K562 (cell line): ENCODE data around the gene EMC10. TPM values are rescaled to one million over a fixed set of nuclear protein-coding genes. Genes with fewer than 3 reads are reported as not detected.

Experiments used
- ATAC-seq: fragments of 200-7000 bp; cut with Tn5 transposase; 3 replicates; pipeline ENCODE4 v1.9.1; 2020; ENCODE audit warnings: moderate library complexity
- BruUV-seq: library from RNA; stranded (reverse); fragments of 400-500 nt; replicated peaks from 2 replicates; lab custom pipeline; 2021; lab: Mats Ljungman, UMichigan
- CTCF ChIA-PET: fragments of 300-600 bp; formaldehyde crosslinking; extraction: SDS; loops from one replicate; lab custom pipeline; 2021; ENCODE audit warnings: low intra/inter-chr PET ratio; lab: Yijun Ruan, JAX
- POLR2A ChIA-PET: fragments of 300-600, 350-650 bp; sonication (Branson Sonifier 250); formaldehyde crosslinking; extraction: SDS; loops from one replicate; lab custom pipeline; 2021; ENCODE audit warnings: antibody characterized with exemption, inconsistent platforms; lab: Yijun Ruan, JAX
- DNase-seq, 4 experiments: peaks; one replicate each; pipeline versions ENCODE4 v3.0.0 to v3.0.0-alpha.2; 2011 to 2018; ENCODE audit warnings: low spot score in 3 of 4, mixed read lengths in 3 of 4; ENCODE audit errors: extremely low read depth in 1 of 4
- FAIRE-seq: peaks from 2 replicates; lab custom pipeline; 2011; peaks lifted over from hg19 to GRCh38; lab: Jason Lieb, UNC
- H2AFZ ChIP-seq: 2 replicates; pipeline ENCODE4 v1.6.0; 2011; ENCODE audit warnings: low read depth, low read length, control low read depth, inconsistent platforms
- H3K27ac ChIP-seq: fragments of 200-600 bp; 3 replicates; pipeline ENCODE4 v1.8.0; 2011; ENCODE audit warnings: low read depth, mild to moderate bottlenecking, control low read depth, inconsistent platforms, low read length, moderate library complexity, mixed read lengths; ENCODE audit errors: extremely low read depth
- H3K27me3 ChIP-seq, 2 experiments: fragments of 300-600 bp in 1 of 2; 2 replicates in 1 of 2; 3 replicates in 1 of 2; pipeline versions ENCODE4 v1.6.0 to v1.8.0; 2011; ENCODE audit warnings: inconsistent platforms in 2 of 2, low read length in 2 of 2, mild to moderate bottlenecking in 1 of 2, mixed read lengths in 1 of 2, moderate library complexity in 1 of 2; ENCODE audit not compliant: control insufficient read depth in 2 of 2, insufficient read depth in 2 of 2
- H3K36me3 ChIP-seq: fragments of 300-600 bp; 3 replicates; pipeline ENCODE4 v1.8.0; 2011; ENCODE audit warnings: mild to moderate bottlenecking, low read length, inconsistent platforms; ENCODE audit not compliant: control insufficient read depth, insufficient read depth
- H3K4me1 ChIP-seq, 2 experiments: fragments of 200-600 bp in 1 of 2; replicated peaks in 1 of 2; 2 replicates in 1 of 2; 3 replicates in 1 of 2; pipeline versions ENCODE4 v1.5.1 to v1.8.0; 2011; ENCODE audit warnings: inconsistent platforms in 2 of 2, low read length in 2 of 2, mild to moderate bottlenecking in 1 of 2, mixed read lengths in 1 of 2, moderate library complexity in 1 of 2; ENCODE audit not compliant: control insufficient read depth in 2 of 2, insufficient read depth in 2 of 2
- H3K4me2 ChIP-seq: 2 replicates; pipeline ENCODE4 v1.6.1; 2011; ENCODE audit warnings: low read length, control low read depth, inconsistent platforms, mixed read lengths; ENCODE audit not compliant: insufficient read depth
- H3K4me3 ChIP-seq: fragments of 200-600 bp; sonication (generic), shearing (Covaris generic); 2 replicates; pipeline ENCODE4 v1.5.1; 2016; ENCODE audit warnings: control low read depth, inconsistent platforms
- H3K79me2 ChIP-seq: fragments of 200-600 bp; 3 replicates; pipeline ENCODE4 v1.8.0; 2011; ENCODE audit warnings: low read length, inconsistent platforms; ENCODE audit not compliant: control insufficient read depth, insufficient read depth
- H3K9ac ChIP-seq, 2 experiments: 2 replicates each; pipeline versions ENCODE4 v1.6.0 to v1.6.1; 2011; ENCODE audit warnings: low read depth in 2 of 2, low read length in 2 of 2, control low read depth in 1 of 2, inconsistent platforms in 1 of 2, mild to moderate bottlenecking in 1 of 2, mixed read lengths in 1 of 2; ENCODE audit not compliant: insufficient read depth in 1 of 2
- H3K9me1 ChIP-seq: one replicate; pipeline ENCODE4 v1.6.0; 2011; ENCODE audit warnings: inconsistent platforms, mild to moderate bottlenecking, low read length, moderate library complexity; ENCODE audit not compliant: control insufficient read depth, insufficient read depth
- H3K9me3 ChIP-seq: replicated peaks from 2 replicates; pipeline ENCODE4 v1.5.1; 2011; ENCODE audit warnings: low read depth, low read length, inconsistent platforms; ENCODE audit not compliant: control insufficient read depth, insufficient read depth
- H4K20me1 ChIP-seq: replicated peaks from 2 replicates; pipeline ENCODE4 v1.6.1; 2011; ENCODE audit warnings: low read length, inconsistent platforms, mixed read lengths; ENCODE audit not compliant: control insufficient read depth, insufficient read depth
- ATF7 ChIP-seq: fragments of 450-650 bp; IDR thresholded peaks from 2 replicates; pipeline ENCODE4 v1.7.1; 2014; ENCODE audit warnings: mild to moderate bottlenecking, moderate library complexity
- CSDE1 ChIP-seq, 2 experiments: fragments of 450-650 bp; IDR thresholded peaks; 2 replicates each; pipeline ENCODE4 v1.6.1; 2016; ENCODE audit warnings: mild to moderate bottlenecking in 1 of 2
- HDAC1 ChIP-seq, 2 experiments: fragments of 450-650 bp; IDR thresholded peaks; 2 replicates each; pipeline ENCODE4 v1.6.1; 2016 to 2017; ENCODE audit warnings: inconsistent platforms in 1 of 2, mild to moderate bottlenecking in 1 of 2, moderate library complexity in 1 of 2
- KDM1A ChIP-seq, 2 experiments: fragments of 450-650 bp; IDR thresholded peaks; 2 replicates each; pipeline ENCODE4 v1.6.1; 2016; ENCODE audit warnings: mild to moderate bottlenecking in 2 of 2
- RFX1 ChIP-seq: fragments of 450-650 bp; IDR thresholded peaks from 2 replicates; pipeline ENCODE4 v1.6.1; 2016; ENCODE audit warnings: mild to moderate bottlenecking, moderate library complexity
- SP2 ChIP-seq: IDR thresholded peaks from 2 replicates; pipeline ENCODE4 v1.6.1; 2011; ENCODE audit warnings: mild to moderate bottlenecking, low read depth, low read length, moderate library complexity; ENCODE audit not compliant: poor library complexity, severe bottlenecking; ENCODE audit errors: extremely low read depth
- SPI1 ChIP-seq: IDR thresholded peaks from 2 replicates; pipeline ENCODE4 v1.6.1; 2011; ENCODE audit warnings: low read depth, low read length, control low read depth, borderline replicate concordance
- ZBTB7A ChIP-seq: IDR thresholded peaks from 2 replicates; pipeline ENCODE4 v1.6.1; 2011; ENCODE audit warnings: low read depth, mild to moderate bottlenecking, low read length, moderate library complexity, borderline replicate concordance; ENCODE audit not compliant: control insufficient read depth
- WGBS: fragments of 100-300 bp; shearing (Covaris generic); methylation state at CpG from one replicate; pipeline ENCODE4 v1.1.6; 2016; ENCODE audit warnings: low coverage, mixed read lengths; ENCODE audit not compliant: insufficient coverage; ENCODE audit errors: missing lambda C conversion rate; 5-methylcytosine and 5-hydroxymethylcytosine counted together
- in situ Hi-C: fragments of 300-500 bp; cut with MboI; formaldehyde crosslinking; loops from 4 replicates; pipeline ENCODE4 v1.15.0; 2018; ENCODE audit warnings: inconsistent platforms, mixed read lengths
- intact Hi-C: fragments of 100-400 bp; cut with micrococcal nuclease; formaldehyde crosslinking; loops from 2 replicates; pipeline ENCODE4 v1.14.2; 2022
- polyA plus RNA-seq, 8 experiments: library from polyadenylated mRNA; depleted of rRNA in 4 of 8; stranded (reverse) in 5 of 8; unstranded in 3 of 8; fragments of >200 nt; fragmentation: Nextera tagmentation in 2 of 8; fragmentation: Illumina TruSeq in 1 of 8; extraction: Ambion mirVana in 2 of 8; extraction: Trizol in 1 of 8; gene quantifications; 2 replicates each; pipeline versions ENCODE4 v1.2.1 to v1.2.3, GENCODE V29; 2011 to 2014; ENCODE audit warnings: inconsistent platforms in 1 of 8, missing spikeins in 1 of 8
- total RNA-seq, 7 experiments: library from RNA; depleted of rRNA in 6 of 7; stranded (reverse); fragments of >200 nt in 6 of 7; fragmentation: Illumina TruSeq in 2 of 7; extraction: Trizol in 2 of 7; gene quantifications; 2 replicates each; pipeline versions ENCODE4 v1.2.1 to v1.2.3, GENCODE V29; 2011 to 2021; ENCODE audit warnings: low replicate concordance in 1 of 7
- TF ChIP-seq, protein P1 (sequence below): IDR thresholded peaks from 2 replicates; pipeline ENCODE4 v1.6.1; 2014; ENCODE audit warnings: antibody characterized with exemption

The EMC10 gene
- total and polyA plus RNA-seq, 9 of the 15 experiments (the other 6 are each of a cell fraction or from before 2014, with no cell fraction given), result 1.4 to 46.0 (median 13.1) TPM

DNA sequence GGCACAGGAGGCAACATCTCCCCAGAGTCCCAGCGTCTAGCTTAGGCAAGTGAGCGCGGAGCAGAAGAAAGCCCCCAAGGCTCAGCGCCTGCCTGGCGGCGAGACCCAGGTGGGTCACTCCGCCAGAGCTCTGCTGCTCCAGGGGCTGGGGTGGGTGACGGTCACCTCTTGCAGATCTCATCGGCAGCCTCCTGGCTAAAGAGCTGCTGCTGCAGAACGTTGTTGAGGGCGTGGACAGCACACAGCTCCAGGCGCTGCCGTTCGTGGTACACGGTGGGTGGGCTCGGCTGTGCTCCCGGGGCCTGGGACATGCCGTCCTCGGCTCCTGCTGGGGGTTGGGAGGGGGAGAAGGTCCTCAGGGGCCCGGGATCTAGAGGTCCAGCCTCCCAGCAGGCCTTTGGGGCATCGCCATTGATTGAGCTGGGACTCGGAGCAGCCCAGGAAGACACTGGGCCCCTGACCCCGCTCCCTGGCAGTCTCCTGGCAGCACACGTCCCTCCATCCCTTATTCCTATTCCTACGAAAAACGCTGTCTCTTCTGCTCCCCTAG is 33.9 kb downstream of the EMC10 start:
- H3K4me3 ChIP-seq, result peak overlapping the region; percentile 55; the same call in 1 of the 2 replicates
- ATAC-seq, result no peak
- H3K36me3 ChIP-seq, result no peaks in the 10 kb centered on the region
- no peaks in the 10 kb centered on the region for H3K9me3 ChIP-seq
- TF ChIP-seq ZBTB7A (peak; percentile 23; the same call in 1 of the 2 replicates), ATF7 (no peak)
- no peak overlapping the region for H2AFZ ChIP-seq
- H3K27me3 ChIP-seq, result no peaks in the 10 kb centered on the region
- POLR2A ChIA-PET, result interaction anchor here (0.6 to 1.0 kb wide), 2 partner anchors 9 to 153 kb away, joined by 3 read pairs; no protein-coding TSS in a partner anchor
- no peak for DNase-seq
- peak overlapping the region; percentile 58 to 93 for H3K9ac ChIP-seq
- CTCF ChIA-PET, result no interaction called here
- in situ Hi-C loops, result no loop called here
- no peaks in the 10 kb centered on the region; the same call in 2 of the 3 replicates for H3K79me2 ChIP-seq
- peaks cover 5 to 68% of the 10 kb centered on the region in 2 experiments; a peak in 4 of 5 replicates for H3K4me1 ChIP-seq
- H4K20me1 ChIP-seq, result no peaks in the 10 kb centered on the region
- H3K4me2 ChIP-seq, result peak overlapping the region; percentile 85
- TSS peak; percentile 59 for BruUV-seq
- peak overlapping the region; percentile 74; the same call in 1 of the 3 replicates for H3K27ac ChIP-seq
- no peak for FAIRE-seq
- intact Hi-C loops, result no loop called here
- WGBS, result 84% methylated on average over 26 of the region's 26 CpGs
- H3K9me1 ChIP-seq, result peaks cover 4% of the 10 kb centered on the region

DNA sequence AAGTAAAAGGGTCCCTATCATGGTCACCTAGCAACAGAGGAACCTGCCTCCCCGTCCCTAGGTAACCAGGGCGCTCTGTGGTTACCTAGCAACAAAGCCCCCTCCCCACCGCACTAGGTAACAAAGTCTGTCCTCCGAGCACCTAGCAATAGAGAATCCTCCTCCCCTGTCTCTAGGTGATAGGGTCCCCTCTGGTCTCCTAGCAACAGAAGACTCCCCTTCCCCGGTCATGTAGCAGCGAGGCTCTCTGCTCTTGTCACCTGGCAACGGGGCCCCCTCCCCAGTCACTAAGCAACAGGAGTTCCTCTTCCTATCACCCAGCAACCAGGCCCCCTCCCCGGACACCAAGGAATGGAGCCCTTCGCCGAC is 34.4 kb downstream of the EMC10 start:
- Histone ChIP-seq H3K9me1 (peaks cover 4% of the 10 kb centered on the region), H3K9ac (peak overlapping the region; percentile 58 to 93), H4K20me1 (no peaks in the 10 kb centered on the region), H3K4me2 (peak overlapping the region; percentile 85), H3K27me3 (no peaks in the 10 kb centered on the region), H3K4me3 (peak overlapping the region; percentile 55), H3K36me3 (no peaks in the 10 kb centered on the region), H3K9me3 (no peaks in the 10 kb centered on the region), H3K79me2 (no peaks in the 10 kb centered on the region; the same call in 2 of the 3 replicates), H3K4me1 (peaks cover 5 to 69% of the 10 kb centered on the region in 2 experiments; a peak in 4 of 5 replicates), H2AFZ (peak overlapping the region; percentile 88), H3K27ac (peak overlapping the region; percentile 74; the same call in 2 of the 3 replicates)
- no peak for DNase-seq
- ChIA-PET POLR2A (interaction anchor here (0.6 to 1.5 kb wide), 7 partner anchors 11 to 369 kb away, joined by 3 to 5 read pairs (median 4); no protein-coding TSS in a partner anchor), CTCF (interaction anchor here (0.7 kb wide), 1 partner anchor 24 kb away, joined by 5 read pairs; no protein-coding TSS in a partner anchor)
- BruUV-seq, result no TSS peak
- no peak for ATAC-seq
- 22% methylated on average over 10 of the region's 10 CpGs for WGBS
- intact Hi-C loops (no loop called here), in situ Hi-C loops (no loop called here)
- FAIRE-seq, result no peak
- TF ChIP-seq HDAC1 (IDR thresholded peaks at IDR 0.05) (peak in 1 of 2 experiments; percentile 29; a peak in 1 of 4 replicates), KDM1A (IDR thresholded peaks at IDR 0.05) (peak; percentile 18 to 75; a peak in 2 of 4 replicates), SPI1 (peak; percentile 80), SP2 (peak; percentile 19), CSDE1 (IDR thresholded peaks at IDR 0.05) (peak in 1 of 2 experiments; percentile 87; a peak in 2 of 4 replicates), RFX1 (peak; percentile 98)
- TF ChIP-seq, protein P1, sequence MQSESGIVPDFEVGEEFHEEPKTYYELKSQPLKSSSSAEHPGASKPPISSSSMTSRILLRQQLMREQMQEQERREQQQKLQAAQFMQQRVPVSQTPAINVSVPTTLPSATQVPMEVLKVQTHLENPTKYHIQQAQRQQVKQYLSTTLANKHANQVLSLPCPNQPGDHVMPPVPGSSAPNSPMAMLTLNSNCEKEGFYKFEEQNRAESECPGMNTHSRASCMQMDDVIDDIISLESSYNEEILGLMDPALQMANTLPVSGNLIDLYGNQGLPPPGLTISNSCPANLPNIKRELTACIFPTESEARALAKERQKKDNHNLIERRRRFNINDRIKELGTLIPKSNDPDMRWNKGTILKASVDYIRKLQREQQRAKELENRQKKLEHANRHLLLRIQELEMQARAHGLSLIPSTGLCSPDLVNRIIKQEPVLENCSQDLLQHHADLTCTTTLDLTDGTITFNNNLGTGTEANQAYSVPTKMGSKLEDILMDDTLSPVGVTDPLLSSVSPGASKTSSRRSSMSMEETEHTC, result no peak
